HCEC 1CT (cell line): Measurements from ENCODE around the gene LIPF.
"Not testable (repeated sequence)": the region's sequence is repeated elsewhere in the genome, so short reads cannot be mapped to it uniquely, and the experiment has no call there.

ENCODE experiments used
- DNase-seq: peaks from one replicate; pipeline ENCODE4 v3.0.0-alpha.2; 2017

Gene LIPF

DNA sequence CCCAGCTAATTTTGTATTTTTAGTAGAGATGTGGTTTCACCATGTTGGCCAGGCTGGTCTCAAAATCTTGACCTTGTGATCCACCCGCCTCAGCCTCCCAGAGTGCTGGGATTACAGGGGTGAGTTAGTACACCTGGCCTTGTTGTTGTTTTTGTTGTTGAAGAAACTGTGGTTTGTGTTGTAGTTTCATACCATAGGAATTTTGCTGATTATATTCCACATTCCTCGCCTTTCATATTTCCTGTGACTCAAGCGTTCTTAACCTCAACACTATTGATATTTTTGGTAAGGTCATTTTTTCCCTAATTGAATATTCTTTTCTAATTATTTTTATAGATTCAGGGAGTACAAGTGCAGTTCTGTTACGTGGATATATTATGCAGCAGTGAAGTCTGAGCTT lies 16.7 kb downstream of the LIPF start:
- peak; percentile 52 for DNase-seq

DNA sequence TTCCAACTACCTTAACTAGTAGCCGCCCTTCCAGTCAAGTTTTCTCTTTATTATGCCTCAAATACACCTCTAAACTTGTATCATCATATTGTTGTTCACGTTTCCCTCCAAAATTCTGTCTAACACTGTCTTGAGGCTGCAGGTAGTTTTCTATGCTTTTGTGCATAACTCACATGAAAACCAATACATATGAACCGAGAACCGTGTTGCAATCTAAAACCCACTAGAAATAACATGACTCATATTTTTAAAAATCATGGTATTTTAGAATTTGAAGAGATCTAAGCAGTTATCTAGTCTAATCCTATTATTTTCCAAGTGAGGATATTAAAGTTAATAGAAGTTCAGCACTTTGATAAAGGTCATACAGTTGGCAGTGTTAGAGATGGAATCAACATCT lies 18.2 kb downstream of the LIPF start:
- DNase-seq, result no peak

DNA sequence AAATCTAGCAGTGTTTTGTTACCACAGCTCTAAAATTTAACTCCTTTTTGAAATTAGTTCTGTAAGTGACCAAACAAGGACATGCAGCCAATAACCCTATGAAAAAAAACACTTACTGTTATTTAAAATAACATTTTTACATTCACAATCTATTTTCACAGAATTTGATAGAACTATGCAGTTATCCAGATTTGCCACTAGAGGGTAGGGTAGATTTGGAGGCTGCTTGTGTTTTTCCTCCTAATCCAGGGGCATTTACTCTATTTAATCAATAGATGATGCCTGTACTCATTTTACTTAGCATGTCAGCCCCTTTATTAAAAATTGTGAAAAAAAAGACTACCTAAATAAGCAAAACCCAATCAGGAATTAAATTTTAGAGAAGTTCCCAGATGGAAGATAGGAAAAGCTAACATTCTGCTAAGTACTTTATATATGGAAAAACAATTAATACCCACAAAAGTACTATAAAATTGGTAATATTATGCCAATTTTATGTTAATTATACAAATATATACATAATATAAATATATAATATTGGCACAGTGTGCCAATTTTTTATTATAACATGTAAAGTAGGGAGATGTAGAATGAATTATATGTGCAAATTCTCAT lies 23.7 kb downstream of the LIPF start:
- peak; percentile 34 for DNase-seq

DNA sequence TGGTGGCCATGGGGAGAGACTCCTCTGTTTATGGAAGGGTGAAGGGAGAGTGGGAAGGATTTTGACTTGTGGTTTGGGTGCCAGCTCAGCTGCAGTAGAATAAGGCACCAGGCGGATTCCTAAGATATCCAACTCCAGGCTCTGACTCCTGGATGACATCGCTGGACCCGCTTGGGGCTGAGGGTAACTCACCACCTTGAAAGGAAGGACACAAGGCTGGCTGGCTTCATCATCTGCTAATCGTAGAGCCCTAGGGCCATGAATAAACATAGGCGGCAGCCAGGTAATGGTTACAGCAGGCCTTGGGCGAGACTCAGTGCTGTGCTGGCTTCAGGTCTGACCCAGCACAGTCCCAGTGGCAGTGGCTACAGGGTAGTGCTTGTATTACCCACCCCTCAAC lies 25.1 kb downstream of the LIPF start:
- DNase-seq, result no peak

DNA sequence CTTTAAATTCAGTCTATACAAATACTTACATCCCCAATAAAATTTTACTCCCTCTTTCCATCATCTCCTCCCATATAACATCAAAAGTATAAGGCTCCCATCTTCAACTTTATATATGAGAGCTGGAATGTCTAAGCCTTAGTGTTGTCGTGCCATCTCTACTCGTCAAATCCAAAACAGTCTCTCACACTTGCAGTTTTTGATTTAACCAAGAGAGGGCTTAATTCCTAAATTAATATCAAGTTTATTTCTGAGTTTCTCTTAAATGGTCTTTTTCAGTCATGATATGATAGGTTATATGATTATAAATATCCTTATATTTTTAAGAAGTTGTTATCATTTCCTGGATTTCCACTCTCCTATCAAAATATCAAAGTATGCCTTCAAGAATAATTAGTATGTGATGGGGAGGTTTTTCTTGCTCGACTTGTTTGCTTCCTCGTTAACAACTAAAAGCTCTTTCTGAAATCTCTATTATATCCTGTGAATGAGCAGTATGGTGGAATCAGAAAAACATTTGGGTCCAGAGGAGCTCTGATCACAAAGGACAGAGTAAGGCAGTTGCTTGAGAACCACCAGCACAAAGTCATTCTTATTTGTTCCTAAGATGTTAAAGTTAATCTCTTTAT lies 29.3 kb downstream of the LIPF start:
- DNase-seq, result peak; percentile 15

DNA sequence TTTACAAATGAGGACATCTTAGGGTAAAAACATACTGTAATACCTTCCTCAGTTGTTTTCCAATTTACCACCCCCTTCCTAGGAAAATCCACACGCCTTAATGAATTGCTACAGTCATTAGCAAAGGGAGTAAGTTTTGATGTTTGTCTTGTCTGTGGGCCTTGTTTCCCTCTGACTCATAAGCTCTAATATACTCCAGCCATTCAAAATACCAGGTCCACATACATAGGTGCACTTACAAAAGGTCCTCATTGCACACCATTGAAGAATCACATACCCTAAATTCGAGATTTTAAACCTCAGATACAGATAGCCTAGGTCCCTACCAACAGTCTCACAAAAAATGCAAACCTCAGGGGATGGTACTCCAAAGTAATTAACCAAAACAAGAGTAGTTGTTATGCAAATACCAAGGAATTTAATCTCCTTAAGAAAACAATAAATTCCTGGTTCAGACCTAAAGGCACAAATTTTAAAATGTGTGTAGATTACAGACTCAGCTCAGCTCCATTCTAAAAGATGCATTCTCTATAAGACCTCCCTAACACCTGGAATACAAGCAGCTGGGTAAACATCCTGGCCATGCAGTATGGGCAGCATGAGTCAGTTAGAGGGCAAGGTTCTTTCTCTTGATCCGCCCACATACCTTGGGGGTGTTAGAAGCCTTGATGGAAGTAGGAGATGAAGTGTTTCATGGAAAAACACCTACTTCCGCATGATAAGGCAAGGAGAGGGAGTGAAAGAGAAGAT lies 38.8 kb downstream of the LIPF start:
- DNase-seq, result no peak

DNA sequence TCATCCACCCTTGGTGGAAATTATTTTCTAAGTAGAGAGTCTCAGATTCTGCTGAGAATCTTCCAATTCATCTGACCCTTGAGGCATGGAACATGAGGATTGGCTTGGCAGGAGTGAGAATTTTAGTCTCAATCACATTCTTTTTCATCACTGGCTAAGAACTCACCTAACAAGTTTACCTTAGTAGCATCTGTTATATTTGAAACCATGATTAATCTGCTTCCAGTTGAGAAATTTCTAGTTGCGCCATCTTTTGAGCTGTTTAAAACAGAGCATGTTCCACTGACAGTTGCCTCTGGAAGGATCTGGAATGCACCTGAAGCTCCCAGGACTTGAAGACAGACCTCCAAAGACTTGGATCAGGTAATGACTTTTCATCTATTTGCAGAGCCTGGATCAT lies 41.7 kb downstream of the LIPF start, which contains the start of gene LIPK:
TSS of gene LIPK (plus strand) at position 292 of the 400 bp plus-strand sequence. CDS start 18,295 bp downstream, outside the sequence.
- DNase-seq, result no peak

DNA sequence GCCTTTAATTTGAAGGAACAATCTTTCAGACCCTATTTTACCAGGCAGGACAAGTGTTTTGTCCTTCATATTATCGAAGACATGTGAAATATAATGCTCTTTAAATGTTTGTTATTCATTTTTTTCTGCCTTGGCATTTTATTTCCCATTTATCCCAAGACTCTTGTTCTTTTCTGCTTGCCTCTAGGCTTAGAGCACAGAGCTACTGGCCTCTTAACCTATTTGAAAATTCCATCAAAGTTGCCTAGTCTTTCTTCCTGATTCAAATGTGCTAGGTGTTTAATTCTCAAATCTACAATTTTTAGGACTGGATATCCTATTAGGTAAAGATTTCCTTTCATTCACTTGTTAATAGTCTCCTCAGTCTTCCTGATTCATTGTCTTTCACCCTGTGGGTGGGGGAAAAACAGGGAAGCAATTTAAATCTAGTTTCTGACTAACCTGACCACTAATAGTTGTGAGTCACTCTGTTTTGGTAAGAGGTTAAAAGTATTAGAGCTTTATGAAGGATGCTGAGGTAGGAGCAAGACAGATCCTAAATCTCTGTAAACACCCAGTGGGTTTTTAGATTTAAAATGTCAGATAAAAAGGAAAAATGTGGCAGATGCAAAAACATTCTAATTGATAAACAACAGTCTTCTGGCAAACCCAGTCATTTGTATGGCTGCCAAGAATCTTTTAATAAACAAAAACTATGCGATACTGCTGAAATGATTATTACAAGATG lies 43.4 kb downstream of the LIPF start:
- peak; percentile 84 for DNase-seq

DNA sequence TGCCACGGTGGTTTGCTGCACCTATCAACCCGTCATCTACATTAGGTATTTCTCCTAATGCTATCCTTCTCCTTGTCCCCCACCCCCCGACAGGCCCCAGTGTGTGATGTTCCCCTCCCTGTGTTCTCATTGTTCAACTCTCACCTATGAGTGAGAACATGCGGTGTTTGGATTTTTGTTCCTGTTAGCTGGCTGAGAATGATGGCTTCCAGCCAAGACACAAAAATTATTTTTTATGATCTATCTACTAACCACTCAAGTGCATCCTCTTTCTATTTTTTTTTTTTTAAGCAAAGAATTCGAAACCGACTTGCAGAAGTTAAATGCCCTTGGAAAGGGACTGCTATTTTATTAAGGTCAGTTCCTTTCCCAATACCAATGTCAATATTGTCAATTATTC lies 45.1 kb downstream of the LIPF start:
- DNase-seq, result not testable (repeated sequence)

DNA sequence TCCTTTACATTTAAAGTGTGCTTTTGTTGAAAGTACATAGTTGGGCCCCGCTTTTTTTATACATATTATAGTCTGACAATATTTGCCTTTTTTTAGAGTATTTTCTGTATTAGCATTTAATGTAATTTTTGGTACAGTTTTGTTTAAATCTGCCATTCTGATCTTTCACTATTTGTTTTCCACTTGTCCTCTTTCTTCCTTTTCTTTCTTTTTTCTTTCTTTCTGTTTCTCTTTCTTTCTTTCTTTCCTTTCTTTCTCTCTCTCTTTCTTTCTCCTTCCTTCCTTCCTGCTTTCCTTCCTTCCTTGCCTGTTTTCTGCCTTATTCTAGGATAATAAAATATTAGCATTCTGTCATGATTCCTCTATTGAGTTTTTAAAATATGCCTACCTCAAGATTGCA lies 51.3 kb downstream of the LIPF start:
- DNase-seq, result no peak

DNA sequence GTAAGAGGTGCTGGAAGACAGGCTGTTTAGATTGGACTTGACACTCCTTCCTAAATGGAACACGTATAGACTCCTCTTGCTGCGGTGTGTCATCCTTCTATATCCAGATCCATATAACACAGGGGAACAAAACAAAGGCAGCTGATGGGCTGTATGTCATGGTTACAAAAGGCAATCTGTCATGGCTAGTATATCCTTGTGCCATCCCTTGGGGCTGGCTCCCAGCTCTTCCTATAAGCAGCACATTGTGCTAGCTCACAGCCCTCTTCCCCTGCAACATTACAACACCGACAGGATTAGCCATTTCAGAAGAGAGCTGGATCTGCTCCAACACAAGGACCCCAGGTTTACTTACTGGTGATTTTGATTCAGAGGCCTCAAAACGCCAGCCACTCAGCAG lies 57.1 kb downstream of the LIPF start:
- no peak for DNase-seq

DNA sequence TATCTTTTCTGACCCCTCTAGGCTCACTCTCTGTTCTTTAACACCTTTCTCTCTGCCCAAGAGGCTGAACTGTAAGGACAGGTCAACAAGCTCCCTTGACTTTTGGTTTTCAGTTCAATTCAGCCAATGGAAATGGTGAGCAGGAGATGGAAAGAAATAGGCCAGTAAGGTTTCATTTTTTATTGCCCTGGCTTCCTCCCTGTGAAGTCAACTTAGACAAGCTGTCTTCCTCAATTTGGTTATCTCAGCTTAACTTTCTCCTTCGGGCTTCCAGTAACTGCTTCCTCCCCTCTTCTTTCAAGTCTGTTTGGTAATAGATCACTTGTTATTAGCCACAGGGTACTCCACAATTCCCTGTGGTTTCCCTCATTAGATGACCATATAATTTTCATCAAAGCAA lies 61.6 kb downstream of the LIPF start:
- DNase-seq, result no peak

DNA sequence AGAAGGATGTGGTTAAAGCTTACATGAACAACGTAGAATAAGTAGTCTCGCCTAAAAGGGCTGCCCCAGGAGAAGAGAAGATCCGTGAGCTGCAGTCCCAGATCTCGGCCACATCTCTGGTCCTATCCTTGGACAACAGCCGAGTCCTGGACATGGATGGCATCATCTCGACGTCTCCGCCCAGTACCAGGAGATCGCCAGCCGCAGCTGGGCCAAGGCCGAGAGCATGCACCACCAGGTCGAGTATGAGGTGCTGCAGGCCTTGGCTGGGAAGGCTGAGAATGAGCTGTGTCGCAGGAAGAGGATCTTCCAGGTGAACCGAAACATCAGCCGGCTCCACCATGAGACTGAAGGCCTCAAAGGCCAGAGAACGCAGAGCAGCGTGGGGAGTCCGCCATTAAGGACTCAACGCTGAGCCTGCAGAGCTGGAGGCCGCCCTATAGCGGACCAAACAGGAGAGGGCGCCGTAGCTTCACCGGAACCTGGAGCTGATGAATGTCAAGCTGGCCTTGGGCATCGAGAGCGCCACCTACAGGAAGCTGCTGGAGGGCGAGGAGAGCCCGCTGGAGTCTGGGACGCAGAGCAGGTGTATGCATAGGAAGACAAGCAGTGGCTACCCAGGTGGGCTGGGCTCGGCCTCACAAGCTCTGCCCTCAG lies 64.0 kb downstream of the LIPF start:
- peak; percentile 9 for DNase-seq
